GM12878 (cell line): Measurements from ENCODE around the gene CAV2. TPM values are rescaled to one million over a fixed set of nuclear protein-coding genes. Genes with fewer than 3 reads are reported as not detected.

Experiments
- BHLHE40 ChIP-seq, 2 experiments: fragments of 450-650 bp in 1 of 2; IDR thresholded peaks; 2 replicates each; pipeline ENCODE4 v1.6.1; 2011 to 2017; ENCODE audit warnings: low read depth in 2 of 2, borderline replicate concordance in 1 of 2, improper control_type of control experiment in 1 of 2, low read length in 1 of 2, mild to moderate bottlenecking in 1 of 2
- CREM ChIP-seq: IDR thresholded peaks from 2 replicates; pipeline ENCODE4 v1.6.1; 2014; ENCODE audit warnings: antibody characterized with exemption, low read depth
- DPF2 ChIP-seq: fragments of 450-650 bp; IDR thresholded peaks from 2 replicates; pipeline ENCODE4 v1.6.1; 2017; ENCODE audit warnings: mild to moderate bottlenecking
- EED ChIP-seq: sonication (generic); IDR thresholded peaks from 2 replicates; pipeline ENCODE4 v1.6.1; 2016; ENCODE audit warnings: antibody characterized with exemption, low read depth
- EGR1 ChIP-seq, 2 experiments: IDR thresholded peaks; 1 replicate in 1 of 2; 2 replicates in 1 of 2; pipeline ENCODE4 v1.6.1; 2011 to 2012; ENCODE audit warnings: low read depth in 2 of 2, low read length in 2 of 2, borderline replicate concordance in 1 of 2, mild to moderate bottlenecking in 1 of 2, moderate library complexity in 1 of 2
- GABPA ChIP-seq: IDR thresholded peaks from 2 replicates; pipeline ENCODE4 v1.6.1; 2014; ENCODE audit warnings: antibody characterized with exemption, low read depth, mild to moderate bottlenecking, inconsistent platforms
- HDGF ChIP-seq: fragments of 450-650 bp; IDR thresholded peaks from 2 replicates; pipeline ENCODE4 v1.6.1; 2016; ENCODE audit warnings: antibody characterized with exemption
- IRF4 ChIP-seq: IDR thresholded peaks from 2 replicates; pipeline ENCODE4 v1.6.1; 2011; ENCODE audit warnings: low read depth, low read length
- NR2F1 ChIP-seq: fragments of 450-650 bp; conservative IDR thresholded peaks from 2 replicates; pipeline ENCODE4 v1.6.1; 2017; ENCODE audit warnings: mild to moderate bottlenecking
- PAX8 ChIP-seq: fragments of 450-650 bp; IDR thresholded peaks from 2 replicates; pipeline ENCODE4 v1.6.1; 2017; ENCODE audit warnings: mild to moderate bottlenecking, moderate library complexity
- RAD21 ChIP-seq: IDR thresholded peaks from 2 replicates; pipeline ENCODE4 v1.6.1; 2011; ENCODE audit warnings: mild to moderate bottlenecking, low read depth, low read length, moderate library complexity; ENCODE audit not compliant: insufficient read depth
- RELA ChIP-seq: fragments of 450-650 bp; IDR thresholded peaks from 2 replicates; pipeline ENCODE4 v1.8.0; 2014; ENCODE audit warnings: borderline replicate concordance; ENCODE audit not compliant: partially characterized antibody
- SIN3A ChIP-seq: IDR thresholded peaks from 2 replicates; pipeline ENCODE4 v1.6.1; 2012; ENCODE audit warnings: low read depth, low read length, improper control_type of control experiment
- TBL1XR1 ChIP-seq: IDR thresholded peaks from 2 replicates; pipeline ENCODE4 v1.6.1; 2012; ENCODE audit warnings: low read depth, low read length, improper control_type of control experiment
- TCF12 ChIP-seq: IDR thresholded peaks from 2 replicates; pipeline ENCODE4 v1.6.1; 2011; ENCODE audit warnings: low read depth, mild to moderate bottlenecking, low read length
- ZBED1 ChIP-seq: IDR thresholded peaks from 2 replicates; pipeline ENCODE4 v1.6.1; 2016; ENCODE audit warnings: borderline replicate concordance
- ZSCAN29 ChIP-seq: fragments of 450-650 bp; IDR thresholded peaks from 2 replicates; pipeline ENCODE4 v1.6.1; 2017; ENCODE audit warnings: mild to moderate bottlenecking, moderate library complexity
- polyA plus RNA-seq, 11 experiments: library from polyadenylated mRNA; depleted of rRNA in 4 of 11; unstranded in 6 of 11; stranded (reverse) in 5 of 11; fragments of >200 nt; fragmentation: Nextera tagmentation in 4 of 11; fragmentation: Illumina TruSeq in 1 of 11; extraction: Ambion mirVana in 4 of 11; extraction: Trizol in 1 of 11; gene quantifications; 1 replicate in 1 of 11; 2 replicates in 10 of 11; pipeline versions ENCODE4 v1.2.1 to v1.2.3, GENCODE V29; 2011 to 2016; ENCODE audit warnings: inconsistent platforms in 2 of 11, missing spikeins in 2 of 11, low read depth in 1 of 11
- total RNA-seq, 4 experiments: library from RNA; depleted of rRNA in 3 of 4; stranded (reverse); fragments of >200 nt in 3 of 4; fragmentation: Illumina TruSeq in 1 of 4; extraction: Trizol in 1 of 4; gene quantifications; 2 replicates each; pipeline versions ENCODE4 v1.2.1 to v1.2.3, GENCODE V29; 2013 to 2021
- TF ChIP-seq, protein P1 (sequence below): fragments of 450-650 bp; conservative IDR thresholded peaks from 2 replicates; pipeline ENCODE4 v1.6.1; 2017; ENCODE audit warnings: mild to moderate bottlenecking, moderate library complexity
- TF ChIP-seq, protein P2 (sequence below): fragments of 450-650 bp; IDR thresholded peaks from 2 replicates; pipeline ENCODE4 v1.6.1; 2018; ENCODE audit warnings: mild to moderate bottlenecking, low read depth, moderate library complexity; ENCODE audit not compliant: partially characterized antibody
- TF ChIP-seq, protein P3 (sequence below): fragments of 450-650 bp; IDR thresholded peaks from 2 replicates; pipeline ENCODE4 v1.6.1; 2017; ENCODE audit warnings: mild to moderate bottlenecking, moderate library complexity

CAV2 gene
- total and polyA plus RNA-seq, 10 of the 15 experiments (the other 5 are each of a cell fraction or from before 2014, with no cell fraction given), result 0.77 to 11.4 (median 2.5) TPM

DNA sequence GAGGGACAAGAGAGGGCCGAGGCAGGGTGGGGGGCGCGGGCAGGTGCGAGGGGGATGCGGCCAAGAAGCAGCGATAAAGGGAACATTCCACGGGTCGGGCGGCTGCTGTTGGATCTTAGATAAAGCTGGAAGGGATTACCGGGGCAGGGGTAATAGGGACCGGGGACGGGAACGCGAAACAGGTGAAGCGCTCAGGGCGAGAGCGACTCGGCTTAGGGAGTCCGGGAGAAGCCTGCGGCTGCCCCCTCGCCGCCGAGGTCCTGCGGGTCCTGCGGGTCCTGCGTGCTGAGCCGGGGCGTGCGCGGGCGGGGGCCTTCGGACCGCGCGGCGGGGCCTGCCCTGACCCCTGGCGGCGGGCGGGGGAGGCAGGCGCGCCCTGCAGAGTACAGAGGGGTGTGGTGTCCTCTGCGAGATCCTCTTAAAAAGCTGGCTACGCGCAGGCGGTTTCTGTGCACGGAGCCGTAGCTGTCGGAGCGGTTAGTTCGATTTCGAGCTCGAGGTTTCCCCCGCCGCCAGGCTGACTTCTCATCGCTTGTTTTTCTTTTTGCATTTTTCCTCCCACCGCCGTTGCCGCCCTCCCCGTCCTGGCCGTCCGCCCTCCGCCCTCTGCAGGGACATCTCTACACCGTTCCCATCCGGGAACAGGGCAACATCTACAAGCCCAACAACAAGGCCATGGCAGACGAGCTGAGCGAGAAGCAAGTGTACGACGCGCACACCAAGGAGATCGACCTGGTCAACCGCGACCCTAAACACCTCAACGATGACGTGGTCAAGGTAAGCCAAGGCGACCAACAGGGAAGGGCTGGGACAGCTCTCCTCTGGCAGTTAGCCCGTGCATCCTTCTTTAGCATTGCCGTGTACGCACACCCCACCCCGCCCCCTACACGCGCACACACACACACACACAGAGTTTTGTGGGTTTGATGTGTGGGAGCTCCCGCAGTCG is 26.6 kb downstream of the CAV2 start (continued):
- TF ChIP-seq, protein P1, sequence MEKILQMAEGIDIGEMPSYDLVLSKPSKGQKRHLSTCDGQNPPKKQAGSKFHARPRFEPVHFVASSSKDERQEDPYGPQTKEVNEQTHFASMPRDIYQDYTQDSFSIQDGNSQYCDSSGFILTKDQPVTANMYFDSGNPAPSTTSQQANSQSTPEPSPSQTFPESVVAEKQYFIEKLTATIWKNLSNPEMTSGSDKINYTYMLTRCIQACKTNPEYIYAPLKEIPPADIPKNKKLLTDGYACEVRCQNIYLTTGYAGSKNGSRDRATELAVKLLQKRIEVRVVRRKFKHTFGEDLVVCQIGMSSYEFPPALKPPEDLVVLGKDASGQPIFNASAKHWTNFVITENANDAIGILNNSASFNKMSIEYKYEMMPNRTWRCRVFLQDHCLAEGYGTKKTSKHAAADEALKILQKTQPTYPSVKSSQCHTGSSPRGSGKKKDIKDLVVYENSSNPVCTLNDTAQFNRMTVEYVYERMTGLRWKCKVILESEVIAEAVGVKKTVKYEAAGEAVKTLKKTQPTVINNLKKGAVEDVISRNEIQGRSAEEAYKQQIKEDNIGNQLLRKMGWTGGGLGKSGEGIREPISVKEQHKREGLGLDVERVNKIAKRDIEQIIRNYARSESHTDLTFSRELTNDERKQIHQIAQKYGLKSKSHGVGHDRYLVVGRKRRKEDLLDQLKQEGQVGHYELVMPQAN, result peak; percentile 36
- TF ChIP-seq, protein P2, sequence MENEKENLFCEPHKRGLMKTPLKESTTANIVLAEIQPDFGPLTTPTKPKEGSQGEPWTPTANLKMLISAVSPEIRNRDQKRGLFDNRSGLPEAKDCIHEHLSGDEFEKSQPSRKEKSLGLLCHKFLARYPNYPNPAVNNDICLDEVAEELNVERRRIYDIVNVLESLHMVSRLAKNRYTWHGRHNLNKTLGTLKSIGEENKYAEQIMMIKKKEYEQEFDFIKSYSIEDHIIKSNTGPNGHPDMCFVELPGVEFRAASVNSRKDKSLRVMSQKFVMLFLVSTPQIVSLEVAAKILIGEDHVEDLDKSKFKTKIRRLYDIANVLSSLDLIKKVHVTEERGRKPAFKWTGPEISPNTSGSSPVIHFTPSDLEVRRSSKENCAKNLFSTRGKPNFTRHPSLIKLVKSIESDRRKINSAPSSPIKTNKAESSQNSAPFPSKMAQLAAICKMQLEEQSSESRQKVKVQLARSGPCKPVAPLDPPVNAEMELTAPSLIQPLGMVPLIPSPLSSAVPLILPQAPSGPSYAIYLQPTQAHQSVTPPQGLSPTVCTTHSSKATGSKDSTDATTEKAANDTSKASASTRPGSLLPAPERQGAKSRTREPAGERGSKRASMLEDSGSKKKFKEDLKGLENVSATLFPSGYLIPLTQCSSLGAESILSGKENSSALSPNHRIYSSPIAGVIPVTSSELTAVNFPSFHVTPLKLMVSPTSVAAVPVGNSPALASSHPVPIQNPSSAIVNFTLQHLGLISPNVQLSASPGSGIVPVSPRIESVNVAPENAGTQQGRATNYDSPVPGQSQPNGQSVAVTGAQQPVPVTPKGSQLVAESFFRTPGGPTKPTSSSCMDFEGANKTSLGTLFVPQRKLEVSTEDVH, result no peak
- TF ChIP-seq PAX8 (no peak), NR2F1 (peak; percentile 70; the same call in 1 of the 2 replicates), CREM (no peak), GABPA (no peak), HDGF (0 out of 2 replicates have a peak, but pooled peaks have one; percentile 17), DPF2 (peak; percentile 56; the same call in 1 of the 2 replicates), RELA (no peak), TCF12 (0 out of 2 replicates have a peak, but pooled peaks have one; percentile 16), TBL1XR1 (no peak), SIN3A (no peak), EGR1 (IDR thresholded peaks at IDR 0.05; ENCODE audit: borderline replicate concordance in 1 of 2, low read depth in 2 of 2, low read length in 2 of 2) (peak in 1 of 2 experiments; percentile 63; a peak in 1 of 3 replicates), ZSCAN29 (0 out of 2 replicates have a peak, but pooled peaks have one; percentile 71), IRF4 (no peak), ZBED1 (no peak), EED (no peak), BHLHE40 (IDR thresholded peaks at IDR 0.05; ENCODE audit: borderline replicate concordance in 1 of 2, low read depth in 2 of 2, low read length in 1 of 2) (peak in 1 of 2 experiments; percentile 78; a peak in 2 of 4 replicates), RAD21 (peak; percentile 57)
- TF ChIP-seq, protein P3, sequence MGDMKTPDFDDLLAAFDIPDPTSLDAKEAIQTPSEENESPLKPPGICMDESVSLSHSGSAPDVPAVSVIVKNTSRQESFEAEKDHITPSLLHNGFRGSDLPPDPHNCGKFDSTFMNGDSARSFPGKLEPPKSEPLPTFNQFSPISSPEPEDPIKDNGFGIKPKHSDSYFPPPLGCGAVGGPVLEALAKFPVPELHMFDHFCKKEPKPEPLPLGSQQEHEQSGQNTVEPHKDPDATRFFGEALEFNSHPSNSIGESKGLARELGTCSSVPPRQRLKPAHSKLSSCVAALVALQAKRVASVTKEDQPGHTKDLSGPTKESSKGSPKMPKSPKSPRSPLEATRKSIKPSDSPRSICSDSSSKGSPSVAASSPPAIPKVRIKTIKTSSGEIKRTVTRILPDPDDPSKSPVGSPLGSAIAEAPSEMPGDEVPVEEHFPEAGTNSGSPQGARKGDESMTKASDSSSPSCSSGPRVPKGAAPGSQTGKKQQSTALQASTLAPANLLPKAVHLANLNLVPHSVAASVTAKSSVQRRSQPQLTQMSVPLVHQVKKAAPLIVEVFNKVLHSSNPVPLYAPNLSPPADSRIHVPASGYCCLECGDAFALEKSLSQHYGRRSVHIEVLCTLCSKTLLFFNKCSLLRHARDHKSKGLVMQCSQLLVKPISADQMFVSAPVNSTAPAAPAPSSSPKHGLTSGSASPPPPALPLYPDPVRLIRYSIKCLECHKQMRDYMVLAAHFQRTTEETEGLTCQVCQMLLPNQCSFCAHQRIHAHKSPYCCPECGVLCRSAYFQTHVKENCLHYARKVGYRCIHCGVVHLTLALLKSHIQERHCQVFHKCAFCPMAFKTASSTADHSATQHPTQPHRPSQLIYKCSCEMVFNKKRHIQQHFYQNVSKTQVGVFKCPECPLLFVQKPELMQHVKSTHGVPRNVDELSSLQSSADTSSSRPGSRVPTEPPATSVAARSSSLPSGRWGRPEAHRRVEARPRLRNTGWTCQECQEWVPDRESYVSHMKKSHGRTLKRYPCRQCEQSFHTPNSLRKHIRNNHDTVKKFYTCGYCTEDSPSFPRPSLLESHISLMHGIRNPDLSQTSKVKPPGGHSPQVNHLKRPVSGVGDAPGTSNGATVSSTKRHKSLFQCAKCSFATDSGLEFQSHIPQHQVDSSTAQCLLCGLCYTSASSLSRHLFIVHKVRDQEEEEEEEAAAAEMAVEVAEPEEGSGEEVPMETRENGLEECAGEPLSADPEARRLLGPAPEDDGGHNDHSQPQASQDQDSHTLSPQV, result peak; percentile 66; the same call in 1 of the 2 replicates
